ENCODE data around the gene SARDH.
"Not testable (repeated sequence)": the region's sequence is repeated elsewhere in the genome, so short reads cannot be mapped to it uniquely, and the experiment has no call there.

Gene SARDH

DNA sequence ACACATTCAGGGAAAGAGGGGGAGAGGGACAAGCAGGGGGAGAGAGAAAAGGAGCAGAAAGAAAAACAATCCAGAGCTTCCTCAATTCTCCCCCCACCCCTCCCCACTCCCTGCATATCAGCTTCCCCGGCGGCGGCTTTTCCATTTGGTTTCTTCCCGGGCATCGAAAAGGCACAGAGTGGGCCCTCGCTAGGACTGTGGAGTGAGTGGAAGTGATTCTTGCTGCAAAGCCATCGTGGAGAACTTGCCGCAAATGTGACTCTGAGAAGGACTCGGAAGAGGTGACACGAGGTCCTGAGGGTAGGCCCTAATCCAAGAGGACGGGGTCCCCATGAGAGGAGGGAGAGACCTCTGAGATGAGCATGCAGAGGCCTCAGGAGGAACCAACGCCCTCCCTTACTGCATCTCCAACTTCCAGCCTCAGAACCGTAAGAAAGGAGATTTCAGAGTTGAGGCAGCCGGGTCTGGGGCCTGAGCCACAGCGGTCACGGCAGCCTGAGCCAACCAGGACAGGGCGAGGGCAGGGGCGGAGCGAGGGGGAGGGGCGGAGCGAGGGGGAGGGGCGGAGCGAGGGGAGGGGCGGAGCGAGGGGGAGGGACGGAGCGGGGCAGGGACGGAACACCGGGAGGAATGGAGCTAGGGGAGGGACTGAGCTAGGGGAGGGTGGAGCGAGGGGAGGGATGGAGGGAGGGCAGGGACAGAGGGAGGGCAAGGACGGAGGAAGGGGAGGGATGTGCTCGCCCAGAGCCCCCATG, 21.2 kb upstream of the SARDH start:
- DNase-seq, result peak; percentile 32

DNA sequence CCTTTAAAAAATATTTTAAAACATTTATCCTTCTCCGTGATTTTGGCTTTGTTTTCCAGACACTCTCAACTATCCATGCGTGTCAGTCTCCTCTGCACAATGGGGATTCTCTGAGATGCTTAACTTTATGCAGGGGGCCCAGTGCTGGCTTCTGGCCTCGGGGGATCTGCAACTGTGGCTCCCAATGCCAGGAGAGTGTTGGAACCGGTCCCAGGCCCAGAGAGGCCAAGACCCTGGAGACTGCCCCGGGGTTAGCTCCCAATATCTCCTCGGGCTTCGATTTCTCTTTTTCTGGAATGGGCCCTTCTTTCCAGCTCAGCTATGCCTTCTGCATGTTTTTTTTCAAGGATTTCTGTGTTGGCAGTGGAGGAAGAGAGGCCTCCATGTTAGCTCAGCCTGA, 20.1 kb upstream of the SARDH start:
- DNase-seq, result peak; percentile 21

DNA sequence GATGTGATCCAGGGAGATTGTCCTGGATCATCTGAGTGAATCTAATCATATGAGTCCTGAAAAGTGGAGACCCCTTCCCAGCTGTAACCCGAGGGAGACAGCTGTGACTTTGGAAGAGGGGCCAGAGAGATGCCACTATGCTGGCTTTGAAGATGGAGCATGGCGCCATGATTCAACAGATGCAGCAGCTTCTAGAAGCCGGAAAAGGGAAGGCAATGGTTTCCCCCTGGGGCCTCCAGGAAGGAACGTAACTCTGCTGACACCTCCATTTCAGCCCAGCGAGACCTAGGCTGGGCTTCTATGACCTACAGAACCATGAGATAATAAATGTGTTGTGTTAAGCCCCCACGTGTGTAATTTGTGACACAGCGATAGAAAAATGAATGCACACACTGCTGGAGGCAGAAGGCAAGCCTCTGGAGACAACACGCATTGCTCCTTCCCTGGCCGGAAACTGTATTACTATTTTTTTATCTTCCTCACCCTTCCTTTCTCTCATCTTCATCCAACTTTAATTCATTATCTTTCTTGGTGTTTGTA, 16.6 kb upstream of the SARDH start:
- DNase-seq, result no peak

DNA sequence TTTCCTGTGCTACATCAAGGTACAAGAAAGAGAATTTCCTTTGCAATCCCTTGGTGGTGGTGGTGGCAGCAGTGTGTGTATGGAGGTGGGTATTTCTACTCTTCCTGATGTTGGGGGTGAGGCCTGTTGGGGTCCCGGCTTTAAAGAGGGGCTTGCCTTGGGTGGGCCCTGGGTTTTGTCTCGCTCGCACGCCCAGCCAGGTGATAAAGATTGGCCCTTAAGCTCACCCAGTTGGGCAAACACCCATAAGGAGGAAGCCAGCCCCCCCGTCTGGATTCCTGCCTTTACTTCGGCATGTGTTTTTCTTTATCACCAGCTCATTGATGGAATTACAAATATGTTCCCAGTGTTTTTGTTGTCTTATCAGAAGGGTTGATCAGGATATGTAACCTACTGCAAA, 16.0 kb upstream of the SARDH start:
- no peak for DNase-seq

DNA sequence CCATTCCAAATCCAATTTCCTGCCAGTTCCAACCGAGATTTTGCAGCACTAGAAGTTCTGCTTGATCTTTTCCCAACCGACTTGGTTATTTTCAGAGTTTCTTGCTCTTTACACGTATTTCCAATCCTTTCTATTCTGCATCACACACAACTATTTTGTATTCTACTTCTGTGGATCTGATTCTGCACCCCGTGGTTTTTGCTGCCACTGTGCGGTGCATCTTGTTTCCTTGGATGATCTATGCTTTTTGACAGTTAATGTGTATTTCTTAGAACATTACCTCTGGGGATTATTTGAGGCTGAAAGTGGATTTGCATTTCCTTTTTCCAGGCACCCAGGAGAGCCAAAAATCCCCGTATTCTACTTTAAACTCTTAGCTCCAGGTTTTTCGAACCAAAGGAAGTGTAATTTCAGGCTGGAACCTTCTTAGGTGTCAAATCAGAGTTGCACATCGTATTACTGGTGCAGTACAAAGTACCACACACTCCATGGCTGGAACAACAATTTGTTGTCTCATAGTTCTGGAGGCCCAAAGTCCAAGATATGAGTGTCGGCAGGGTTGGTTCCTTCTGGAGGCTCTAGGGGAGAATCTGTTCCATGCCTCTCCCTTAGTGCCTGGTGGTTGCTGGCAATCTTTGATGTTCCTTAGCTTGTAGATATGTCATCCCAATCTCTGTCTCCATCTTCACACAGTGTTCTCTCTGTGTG, 14.7 kb upstream of the SARDH start:
- no peak for DNase-seq

DNA sequence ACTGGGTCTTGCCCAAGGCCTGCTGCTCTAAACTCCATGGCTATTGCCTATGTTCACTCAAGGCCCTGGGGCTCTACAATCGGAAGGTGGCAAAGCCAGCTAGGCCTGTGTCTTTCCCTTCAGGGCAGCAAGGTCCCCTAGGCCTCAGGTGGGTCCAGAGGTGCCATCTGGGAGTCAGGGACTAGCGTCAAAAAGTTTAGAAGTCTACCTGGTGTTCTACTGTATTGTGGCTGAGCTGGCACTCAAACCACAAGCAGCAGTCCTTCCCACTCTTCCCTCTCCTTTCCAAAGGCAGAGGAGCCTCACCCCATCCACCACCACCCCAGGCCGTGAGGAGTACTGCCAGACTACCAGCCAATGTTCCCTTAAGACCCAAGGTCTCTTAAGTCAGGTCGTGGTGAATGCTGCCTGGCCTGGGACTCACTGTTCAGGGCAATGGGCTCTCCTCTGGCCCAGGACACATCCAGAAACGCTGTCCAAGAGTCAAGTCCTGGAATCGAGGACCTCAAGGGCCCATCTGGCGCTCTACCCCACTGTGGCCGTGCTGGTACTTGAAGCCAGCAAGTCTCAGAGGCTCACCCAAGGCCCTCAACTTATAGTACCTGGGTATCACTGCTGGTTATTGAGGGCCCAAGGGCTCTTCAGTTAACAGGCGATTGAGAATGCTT, 13.0 kb upstream of the SARDH start:
- DNase-seq, result no peak

DNA sequence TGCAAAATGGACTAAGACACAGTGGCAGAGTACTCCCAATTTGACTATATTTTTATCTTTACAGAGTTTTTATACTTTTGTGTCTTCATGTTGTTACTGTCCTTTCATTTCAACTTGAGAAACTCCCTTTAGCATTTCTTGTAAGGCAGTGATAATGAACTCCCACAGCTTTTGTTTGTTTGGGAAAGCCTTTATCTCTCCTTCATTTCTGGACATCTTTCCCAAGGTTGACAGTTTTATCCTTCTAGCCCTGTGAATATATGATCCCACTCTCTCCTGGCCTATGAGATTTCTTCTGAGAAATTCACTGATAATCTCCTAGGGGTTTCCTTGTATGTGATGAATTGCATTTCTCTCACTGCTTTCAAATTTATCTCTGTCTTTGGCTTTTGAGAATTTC, 9.2 kb upstream of the SARDH start:
- DNase-seq, result no peak

DNA sequence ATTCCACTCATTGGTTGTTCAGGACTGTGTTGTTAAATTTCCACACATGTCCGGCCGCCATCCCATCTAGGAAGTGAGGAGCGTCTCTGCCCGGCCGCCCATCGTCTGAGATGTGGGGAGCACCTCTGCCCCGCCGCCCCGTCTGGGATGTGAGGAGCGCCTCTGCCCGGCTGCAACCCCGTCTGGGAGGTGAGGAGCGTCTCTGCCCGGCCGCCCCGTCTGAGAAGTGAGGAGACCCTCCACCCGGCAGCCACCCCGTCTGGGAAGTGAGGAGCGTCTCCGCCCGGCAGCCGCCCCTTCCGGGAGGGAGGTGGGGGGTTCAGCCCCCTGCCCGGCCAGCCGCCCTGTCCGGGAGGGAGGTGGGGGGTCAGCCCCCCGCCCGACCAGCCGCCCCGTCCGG, 6.4 kb upstream of the SARDH start:
- not testable (repeated sequence) for DNase-seq

DNA sequence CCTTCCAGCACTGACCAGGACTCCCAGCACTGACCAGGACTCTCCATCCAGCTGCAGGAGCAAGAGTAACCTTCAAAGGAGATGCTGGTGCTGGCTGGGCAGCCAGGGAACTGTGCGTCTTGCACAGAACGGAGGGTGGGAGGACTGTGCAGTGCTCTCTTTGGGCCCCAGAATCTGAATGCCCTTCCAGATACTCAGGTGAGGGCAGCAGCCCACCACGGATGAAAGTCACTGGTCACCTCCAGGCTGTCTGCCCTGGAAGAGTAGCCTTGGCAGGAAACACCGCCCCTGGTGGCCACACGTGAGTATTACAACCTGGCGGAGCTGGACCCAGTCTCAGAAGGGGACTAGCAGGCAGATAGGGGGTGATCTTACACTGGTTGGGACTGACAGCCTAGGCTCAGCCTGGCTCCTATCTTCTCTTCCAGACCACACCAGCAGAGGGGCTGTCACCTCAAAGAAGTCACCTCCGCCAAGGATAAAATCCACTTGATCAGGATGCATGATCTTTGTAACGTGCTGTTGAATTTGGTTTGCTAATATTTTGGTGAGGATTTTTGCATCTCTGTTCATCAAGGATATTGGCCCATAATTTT, 4.8 kb upstream of the SARDH start:
- peak; percentile 88 for DNase-seq

DNA sequence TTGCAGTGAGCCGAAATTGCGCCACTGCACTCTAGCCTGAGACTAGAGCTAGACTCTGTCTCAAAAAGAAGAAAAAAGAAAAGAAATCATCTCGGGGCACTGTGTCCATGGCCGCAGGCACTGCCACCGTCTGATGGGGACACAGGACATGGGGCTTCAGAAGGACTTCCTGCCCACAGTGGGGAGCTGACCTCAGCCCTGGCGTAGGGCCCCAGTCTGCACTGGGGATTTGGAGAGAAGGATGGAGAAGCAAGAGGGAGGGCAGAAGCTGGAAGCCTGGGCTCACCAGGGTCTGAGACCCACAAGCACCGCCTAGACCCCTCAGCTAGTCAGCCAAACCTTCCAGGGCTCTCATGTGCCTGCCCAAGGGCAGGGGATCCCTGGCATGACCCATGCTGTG, 4.1 kb upstream of the SARDH start:
- DNase-seq, result no peak

DNA sequence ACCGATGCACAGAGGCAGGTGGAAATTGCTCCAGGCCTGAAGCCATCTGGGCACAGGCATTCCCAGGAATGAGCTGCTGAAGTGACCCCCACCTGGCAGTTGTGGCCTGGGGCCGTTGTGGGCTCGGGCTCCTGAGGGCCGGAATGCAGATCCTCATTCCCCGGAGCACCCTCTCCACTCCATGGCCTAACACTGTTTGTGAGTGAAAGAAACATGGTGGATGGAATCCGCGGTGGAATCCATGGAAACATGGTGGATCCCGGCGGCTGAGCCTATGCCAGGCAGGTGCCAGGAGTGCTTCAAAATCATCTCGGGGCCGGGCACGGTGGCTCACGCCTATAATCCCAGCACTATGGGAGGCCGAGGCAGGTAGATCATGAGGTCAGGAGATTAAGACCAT, 3.6 kb upstream of the SARDH start:
- DNase-seq, result peak; percentile 31

DNA sequence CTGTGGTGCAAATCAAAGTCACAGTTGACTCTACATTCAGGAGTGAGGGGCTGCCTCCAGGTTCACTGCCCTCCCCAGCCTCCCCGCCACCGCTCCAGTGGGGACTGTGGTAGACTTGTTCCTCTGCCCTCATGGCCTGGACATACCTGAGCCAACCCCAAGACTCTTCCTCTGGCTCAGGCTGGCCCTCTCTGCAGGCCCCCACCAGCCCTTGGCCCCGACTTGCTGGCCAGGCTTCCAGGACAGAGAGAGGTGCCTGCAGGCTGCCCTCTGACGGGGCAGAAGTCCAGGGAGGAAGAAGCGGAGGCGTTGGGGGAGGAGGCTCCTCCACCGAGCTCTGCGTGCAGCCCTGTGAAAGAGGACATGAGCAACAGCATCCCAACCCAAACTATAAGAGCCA, 2.8 kb upstream of the SARDH start:
- DNase-seq, result no peak

DNA sequence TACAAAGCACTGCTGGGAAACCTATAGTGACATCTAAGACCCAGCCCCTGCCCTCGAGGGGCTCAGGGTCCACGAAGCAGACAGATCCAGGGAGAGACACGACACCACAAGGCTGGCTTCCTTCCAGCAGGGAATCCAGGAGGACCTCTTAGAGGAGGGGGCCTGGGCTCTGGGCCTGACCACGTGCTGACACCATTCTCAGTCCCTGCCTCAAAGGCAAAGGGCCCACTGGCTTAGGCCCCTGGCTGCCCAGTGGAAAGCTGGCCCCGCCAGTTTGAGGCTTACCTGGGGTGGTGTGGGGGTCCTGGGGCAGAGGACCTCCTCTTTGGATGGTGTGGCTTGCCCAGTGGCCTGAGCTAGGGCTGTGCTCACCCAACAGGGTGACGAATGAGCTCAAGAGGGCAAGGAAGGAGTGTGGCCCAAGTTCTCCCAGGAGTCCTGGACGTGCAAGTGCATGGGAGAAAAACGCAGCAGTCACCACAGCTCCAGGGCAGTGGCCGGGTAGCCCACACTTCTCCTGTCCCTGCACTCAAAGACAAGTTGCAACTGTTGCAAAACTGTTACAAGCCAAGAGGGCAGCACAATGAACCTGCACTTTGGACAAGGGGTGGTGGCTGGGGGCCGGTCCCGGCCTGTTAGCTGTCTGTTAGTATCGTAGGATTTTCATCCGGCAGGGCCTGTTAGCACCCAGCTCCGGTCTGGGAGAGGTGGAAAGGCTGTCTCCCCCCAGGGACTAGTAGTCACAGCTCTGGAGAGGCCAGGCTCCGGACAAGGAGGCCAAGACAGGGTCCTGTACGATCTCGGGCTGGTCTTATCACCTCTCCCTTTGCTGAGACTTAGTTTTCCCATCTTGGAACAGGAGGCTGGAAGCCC, 1.5 kb upstream of the SARDH start:
- DNase-seq, result no peak

DNA sequence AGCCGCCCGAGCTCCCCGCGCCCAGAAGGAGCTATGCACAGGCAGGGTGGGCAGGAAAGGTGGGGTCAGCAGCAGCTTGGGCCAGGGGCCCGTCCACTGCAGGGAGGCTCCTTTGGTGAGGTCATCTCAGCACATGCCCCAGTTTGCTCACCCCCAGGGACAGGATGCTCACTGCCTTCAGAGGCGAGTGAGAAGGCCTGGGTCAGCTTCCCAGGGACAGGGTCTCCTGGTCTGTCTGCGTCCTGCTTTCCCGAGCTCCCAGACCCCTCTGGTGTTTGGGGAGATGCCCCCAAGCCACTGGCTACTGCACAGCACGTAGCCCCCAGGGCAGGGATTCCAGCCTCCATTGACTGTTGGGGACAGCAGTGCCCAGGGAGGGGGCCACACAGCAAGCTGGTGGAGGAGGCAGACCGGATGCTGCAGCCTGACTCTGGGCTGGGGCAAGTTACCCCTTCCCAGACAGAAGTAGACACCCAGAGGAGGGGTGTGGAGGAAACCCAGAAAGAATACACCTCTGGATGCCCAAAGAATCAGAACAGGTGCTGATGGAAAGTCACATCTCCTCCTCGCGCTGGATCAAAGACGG, 581 bp upstream of the SARDH start:
- peak; percentile 43 for DNase-seq

DNA sequence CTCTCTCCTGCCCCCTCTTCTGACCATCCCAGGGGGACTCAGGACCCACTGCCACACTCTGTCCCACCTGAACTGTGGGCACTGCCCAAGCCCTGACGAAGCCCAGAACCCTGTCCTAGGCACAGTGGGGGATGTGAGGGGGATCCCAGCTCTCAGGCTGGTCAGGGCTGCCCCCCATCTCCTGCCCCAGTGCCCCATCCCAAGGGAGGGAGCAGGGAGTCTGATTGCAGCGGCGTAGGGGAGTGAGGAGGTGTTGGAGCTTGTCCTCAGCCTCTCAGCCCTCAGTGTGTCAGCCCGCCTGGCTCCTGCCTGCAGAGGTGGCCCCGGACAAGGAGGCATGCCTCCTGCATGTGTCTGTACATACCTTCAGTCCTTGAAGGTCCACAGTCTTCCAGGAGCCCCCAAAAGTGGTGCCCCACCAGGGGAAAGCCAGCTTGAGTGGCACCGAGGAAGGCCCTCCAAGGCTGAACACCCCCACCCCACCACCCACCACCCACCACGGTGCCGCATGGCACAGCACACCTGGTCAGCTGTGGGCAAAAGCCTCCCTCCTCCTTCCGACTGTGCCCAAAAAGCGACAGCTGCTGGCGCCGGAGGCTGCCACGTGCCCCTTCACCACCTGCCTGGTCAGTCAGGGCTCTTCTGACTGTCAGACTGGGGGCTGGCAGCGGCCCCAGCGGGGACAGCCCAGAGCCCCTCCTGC, 930 bp downstream of the SARDH start:
- DNase-seq, result peak; percentile 65

DNA sequence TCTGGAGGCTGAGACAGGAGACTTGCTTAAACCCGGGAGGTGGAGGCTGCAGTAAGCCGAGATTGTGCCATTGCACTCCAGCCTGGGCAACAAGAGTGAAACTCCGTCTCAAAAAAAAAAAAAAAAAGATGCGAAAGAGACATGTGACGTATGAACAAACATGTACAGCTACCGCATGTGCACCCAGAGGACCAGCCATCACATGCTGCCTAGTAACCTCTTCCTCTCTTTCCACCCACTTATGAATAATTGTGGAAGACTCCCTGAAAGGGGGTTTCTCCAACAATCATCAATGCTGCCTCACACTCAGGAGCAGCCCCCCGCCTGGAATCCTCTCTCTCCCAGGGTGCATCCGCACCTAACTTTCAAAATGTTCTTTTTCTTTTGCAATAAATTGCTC, 2.2 kb downstream of the SARDH start:
- DNase-seq, result no peak

DNA sequence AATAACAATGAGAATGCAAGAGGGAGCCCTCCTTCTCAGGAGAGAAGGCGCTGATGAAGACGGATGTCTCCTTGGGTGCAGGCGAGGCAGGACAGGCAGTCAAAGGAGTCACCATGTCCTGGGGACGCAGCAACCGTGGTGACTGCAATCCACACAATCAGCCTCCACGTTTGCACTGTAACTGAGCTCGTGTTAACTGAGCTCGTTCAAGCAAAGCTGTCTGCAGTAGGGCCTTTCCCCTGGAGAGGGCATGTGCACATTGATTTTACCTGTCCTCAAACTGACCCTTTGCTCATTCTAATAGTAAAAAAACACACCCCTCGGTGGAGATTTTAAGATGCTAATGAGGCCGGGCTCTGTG, 2.8 kb downstream of the SARDH start:
- DNase-seq, result no peak

DNA sequence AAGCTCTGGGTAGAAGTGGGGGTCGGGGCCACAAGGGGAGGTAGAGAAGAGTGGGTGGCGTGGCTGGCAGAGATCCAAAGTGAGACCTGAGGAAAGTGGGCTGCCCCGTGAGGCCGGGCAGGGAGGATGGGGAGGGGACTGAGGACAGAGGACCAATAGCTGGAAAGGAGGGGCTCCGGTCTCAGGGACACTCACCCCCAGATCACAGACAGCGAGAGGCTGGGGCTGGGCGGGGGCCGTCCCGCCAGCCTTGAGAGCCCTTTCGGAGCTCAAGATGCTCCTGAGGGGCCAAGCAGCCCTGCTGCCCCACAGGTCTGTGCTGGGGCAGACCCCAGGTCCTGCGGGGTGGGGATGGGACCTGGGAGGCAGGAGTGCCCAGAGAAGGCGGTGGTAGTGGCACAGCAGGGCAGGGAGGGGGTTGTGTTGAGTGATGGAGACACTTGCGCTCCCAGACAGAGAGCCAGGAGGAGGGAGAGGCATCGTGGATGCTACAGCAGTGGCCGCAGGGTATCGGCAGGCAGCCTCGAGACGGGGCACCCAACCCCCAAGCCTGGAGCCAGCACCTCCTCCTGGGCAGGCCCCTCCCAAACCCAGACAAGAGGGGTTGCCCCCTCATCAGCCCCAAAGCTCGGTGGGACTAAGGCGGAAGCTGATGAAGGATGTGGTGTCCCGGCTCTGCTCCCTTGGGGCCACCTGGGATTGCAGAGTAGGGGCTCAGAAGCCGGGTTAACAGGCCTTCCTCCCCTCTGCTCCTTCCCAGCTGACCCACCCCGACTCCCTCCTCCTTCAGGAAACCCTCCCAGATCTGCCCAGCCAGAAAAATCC, 3.4 kb downstream of the SARDH start:
- peak; percentile 36 for DNase-seq

DNA sequence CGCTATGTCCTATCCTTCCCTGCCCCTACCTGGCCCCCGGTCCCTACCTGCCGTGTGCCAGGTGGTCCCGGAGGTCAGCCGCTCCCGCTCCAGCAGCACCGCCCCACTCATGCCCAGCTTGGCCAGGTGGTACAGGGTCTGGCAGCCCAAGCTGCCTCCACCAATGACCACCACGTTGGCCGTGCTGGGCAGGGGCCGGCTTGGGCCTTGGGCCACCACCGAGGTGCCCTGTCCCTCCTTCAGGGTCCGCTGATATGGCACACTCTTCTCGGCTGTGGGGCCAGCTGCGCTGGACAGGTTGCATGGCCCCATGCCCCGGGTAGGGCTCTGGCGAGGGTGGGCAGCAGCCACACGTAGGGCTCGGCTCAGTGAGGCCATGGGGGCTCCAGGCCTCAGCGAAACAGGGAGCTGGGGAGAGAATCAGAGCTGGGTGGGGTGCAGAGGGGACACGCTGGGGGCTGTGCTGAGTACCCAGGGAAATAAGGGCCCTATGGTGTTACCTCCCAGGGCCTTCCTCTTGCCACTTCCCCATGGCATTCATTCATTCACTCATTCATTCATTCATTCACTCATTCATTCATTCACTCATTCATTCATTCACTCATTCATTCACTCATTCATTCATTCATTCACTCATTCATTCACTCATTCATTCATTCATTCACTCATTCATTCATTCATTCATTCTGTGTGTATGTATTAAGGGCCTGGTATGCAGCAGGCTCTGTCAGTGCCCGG, 4.2 kb downstream of the SARDH start:
- DNase-seq, result peak; percentile 32

DNA sequence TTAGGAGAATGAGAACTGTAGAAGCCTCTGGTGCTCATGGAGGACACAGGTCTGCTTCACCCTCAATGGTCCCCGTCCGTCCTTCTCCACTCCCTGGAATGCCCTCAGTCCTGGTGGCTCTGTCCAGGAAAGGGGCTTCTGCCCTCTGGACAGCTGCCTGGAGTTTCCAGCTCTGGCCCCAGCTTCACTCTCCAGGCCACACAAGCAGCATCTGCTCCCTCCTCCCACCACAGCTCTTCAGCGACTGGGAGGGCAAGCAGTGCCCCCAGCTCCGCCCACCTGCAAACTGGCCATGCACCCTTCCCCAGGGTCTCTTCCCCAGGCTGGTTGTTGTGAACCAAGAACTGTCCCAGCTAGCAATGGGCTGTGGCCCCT, 4.7 kb downstream of the SARDH start:
- DNase-seq, result peak; percentile 27
